ENCODE results near the gene TIGAR. TPM values are rescaled to one million over a fixed set of nuclear protein-coding genes. Genes with fewer than 3 reads are reported as not detected.

Gene TIGAR
- total RNA-seq, 3 donors from 2014 or later = 11.4 to 17.0 (median 11.6) TPM

- Histone ChIP-seq H3K4me3 (peak overlapping the region; percentile 11), H3K4me1 (ENCODE audit: low read depth) (peaks cover 11% of the 10 kb centered on the region), H3K36me3 (ENCODE audit: low read depth) (no peaks in the 10 kb centered on the region), H3K9me3 (no peaks in the 10 kb centered on the region)
- intact Hi-C loops (cut with DNase I, micrococcal nuclease) = no loop called here
- ATAC-seq (peak; percentile 33), DNase-seq (no peak)
- no peak for TF ChIP-seq CTCF (IDR thresholded peaks at IDR 0.05)
These were observed 538 bp upstream of the TIGAR start for GRCh38 chr12:4320497-4320852.

GRCh38 chr12:4322726-4323125 lies 1.7 kb downstream of the TIGAR start:
- no peak for TF ChIP-seq CTCF (IDR thresholded peaks at IDR 0.05)
- no peak for DNase-seq
- Histone ChIP-seq H3K36me3 (ENCODE audit: low read depth) (no peaks in the 10 kb centered on the region), H3K4me1 (ENCODE audit: low read depth) (peaks cover 11% of the 10 kb centered on the region), H3K4me3 (no peak overlapping the region), H3K9me3 (no peaks in the 10 kb centered on the region)
- intact Hi-C loops (cut with DNase I, micrococcal nuclease) = no loop called here
- no peak for ATAC-seq

- Histone ChIP-seq H3K36me3 (ENCODE audit: low read depth) (no peaks in the 10 kb centered on the region), H3K4me3 (no peak overlapping the region), H3K9me3 (no peaks in the 10 kb centered on the region), H3K4me1 (ENCODE audit: low read depth) (peaks cover 11% of the 10 kb centered on the region)
- DNase-seq = no peak
- TF ChIP-seq CTCF (IDR thresholded peaks at IDR 0.05) = no peak
- no peak for ATAC-seq
- intact Hi-C loops (cut with DNase I, micrococcal nuclease) = no loop called here
These were observed 2.4 kb downstream of the TIGAR start for GRCh38 chr12:4323396-4323795.

GRCh38 chr12:4324366-4324765 lies 3.4 kb downstream of the TIGAR start:
- H3K36me3 ChIP-seq (ENCODE audit: low read depth) = no peaks in the 10 kb centered on the region
- no peak for ATAC-seq
- H3K4me3 ChIP-seq = no peak overlapping the region
- no peak for DNase-seq
- H3K4me1 ChIP-seq (ENCODE audit: low read depth) = peaks cover 11% of the 10 kb centered on the region
- intact Hi-C loops (cut with DNase I, micrococcal nuclease) = no loop called here
- no peaks in the 10 kb centered on the region for H3K9me3 ChIP-seq
- no peak for TF ChIP-seq CTCF (IDR thresholded peaks at IDR 0.05)

GRCh38 chr12:4325966-4326365 lies 5.0 kb downstream of the TIGAR start:
- TF ChIP-seq CTCF (IDR thresholded peaks at IDR 0.05) = no peak
- DNase-seq (no peak), ATAC-seq (no peak)
- intact Hi-C loops (cut with DNase I, micrococcal nuclease) = no loop called here
- no peaks in the 10 kb centered on the region for H3K36me3 ChIP-seq (ENCODE audit: low read depth)
- peaks cover 17% of the 10 kb centered on the region for H3K4me1 ChIP-seq (ENCODE audit: low read depth)
- no peak overlapping the region for H3K4me3 ChIP-seq
- no peaks in the 10 kb centered on the region for H3K9me3 ChIP-seq

- H3K9me3 ChIP-seq = no peaks in the 10 kb centered on the region
These were observed 6.3 kb downstream of the TIGAR start for GRCh38 chr12:4327293-4327692.

More at GRCh38 chr12:4327293-4327692, 6.3 kb downstream of the TIGAR start:
- Histone ChIP-seq H3K4me1 (ENCODE audit: low read depth) (peaks cover 10% of the 10 kb centered on the region), H3K36me3 (ENCODE audit: low read depth) (no peaks in the 10 kb centered on the region), H3K4me3 (no peak overlapping the region)
- DNase-seq = no peak
- intact Hi-C loops (cut with DNase I, micrococcal nuclease) = no loop called here
- no peak for ATAC-seq
- no peak for TF ChIP-seq CTCF (IDR thresholded peaks at IDR 0.05)
